Stomach (tissue), 4 donors: ENCODE data around the gene SBF1.

Experiments
- CTCF ChIP-seq, 7 experiments: fragments of 450-650 bp in 4 of 7; fragments of 200-600 bp in 3 of 7; sonication (generic) in 3 of 7; IDR thresholded peaks; one replicate each; pipeline ENCODE4 v1.5.1; 2016 to 2019; ENCODE audit warnings: antibody characterized with exemption in 7 of 7, control low read depth in 2 of 7, mild to moderate bottlenecking in 1 of 7
- EP300 ChIP-seq: sonication (generic); formaldehyde crosslinking; IDR thresholded peaks from one replicate; pipeline ENCODE4 v1.6.1; 2017; ENCODE audit warnings: antibody characterized with exemption
- POLR2AphosphoS5 ChIP-seq, 3 donors: sonication (generic); formaldehyde crosslinking; IDR thresholded peaks; one replicate each; pipeline ENCODE4 v1.6.1; 2016; ENCODE audit warnings: antibody characterized with exemption in 3 of 3

DNA sequence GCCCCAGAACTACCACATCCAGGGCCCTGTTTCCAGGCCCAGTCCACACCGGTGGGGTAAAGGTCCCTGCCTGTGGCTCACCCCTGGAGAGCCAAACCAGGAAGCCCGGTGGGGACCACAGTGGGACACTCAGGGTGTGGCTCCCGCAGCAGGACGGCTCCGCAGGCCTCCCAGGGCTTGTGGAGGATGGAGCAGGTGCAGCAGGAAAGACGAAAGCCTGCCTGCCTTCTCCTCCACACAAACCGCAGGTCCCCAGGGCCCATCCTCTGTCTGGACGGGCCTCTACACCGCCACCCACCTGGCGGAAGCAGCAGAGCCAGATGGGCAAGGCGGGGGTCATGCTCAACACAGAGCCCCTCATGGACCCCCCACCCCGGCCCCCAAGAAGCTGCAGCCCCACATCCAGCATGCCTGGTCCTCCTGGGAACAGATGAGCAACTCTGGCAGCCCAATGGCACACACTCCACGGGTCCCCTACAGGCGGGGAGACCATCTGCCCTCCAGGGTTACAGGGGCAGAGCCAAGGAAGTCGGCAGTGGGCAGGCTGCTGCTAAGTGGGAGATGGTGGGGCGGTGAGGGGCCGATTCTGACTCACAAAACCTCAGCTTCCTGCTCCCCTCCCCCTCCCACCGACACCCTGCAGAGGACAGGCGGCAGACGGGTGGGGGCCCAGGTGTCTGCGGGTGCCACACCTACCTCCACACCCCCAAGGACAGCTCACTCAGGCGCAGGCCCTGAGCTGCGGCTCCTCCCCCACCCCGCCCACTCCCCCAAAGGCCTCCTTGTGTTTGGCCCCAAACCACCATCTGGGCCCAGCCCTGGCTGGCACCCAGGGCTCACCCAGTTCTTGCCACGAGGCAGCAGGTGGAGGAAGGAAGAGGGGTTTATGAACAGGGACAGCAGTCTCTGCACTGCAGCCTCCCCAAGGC lies 5.2 kb downstream of the SBF1 start:
- TF ChIP-seq POLR2AphosphoS5 (IDR thresholded peaks at IDR 0.05), result peak in 2 of 3 donors; percentile 24 to 40
- TF ChIP-seq CTCF (IDR thresholded peaks at IDR 0.05), result no peak
- no peak for TF ChIP-seq EP300
